ENCODE data around the gene ZNRD2.
A peak's percentile ranks its signal among the peaks of the same experiment; 100 is the strongest.

The ZNRD2 gene

GRCh38 chr11:65565624-65566453, 4.4 kb upstream of the ZNRD2 start:
- Histone ChIP-seq H3K4me3 (ENCODE audit: low read length) (no peak overlapping the region), H3K9me3 (ENCODE audit: insufficient read depth, low read depth, low read length) (no peaks in the 10 kb centered on the region), H3K36me3 (ENCODE audit: insufficient read depth, low read length) (no peaks in the 10 kb centered on the region), H3K9ac (ENCODE audit: low read depth, low read length) (no peak overlapping the region), H3K4me1 (ENCODE audit: insufficient read depth, low read length) (peaks cover 13% of the 10 kb centered on the region), H3K27ac (ENCODE audit: low read depth, low read length) (no peak overlapping the region), H3K27me3 (ENCODE audit: insufficient read depth, low read length) (no peaks in the 10 kb centered on the region)
- 95% methylated on average over 7 of the region's 7 CpGs for WGBS

GRCh38 chr11:65569164-65569972, 909 bp upstream of the ZNRD2 start:
- 22% methylated on average over 28 of the region's 28 CpGs for WGBS
- peak overlapping the region; percentile 90 for H3K4me3 ChIP-seq (ENCODE audit: low read length)
- H3K27me3 ChIP-seq (ENCODE audit: insufficient read depth, low read length) = peaks cover 5% of the 10 kb centered on the region
- H3K4me1 ChIP-seq (ENCODE audit: insufficient read depth, low read length) = peaks cover 17% of the 10 kb centered on the region; the same call in 1 of the 2 replicates
- H3K9me3 ChIP-seq (ENCODE audit: insufficient read depth, low read depth, low read length) = no peaks in the 10 kb centered on the region
- H3K27ac ChIP-seq (ENCODE audit: low read depth, low read length) = peak overlapping the region; percentile 77
- H3K36me3 ChIP-seq (ENCODE audit: insufficient read depth, low read length) = no peaks in the 10 kb centered on the region
- peak overlapping the region; percentile 70 for H3K9ac ChIP-seq (ENCODE audit: low read depth, low read length)

GRCh38 chr11:65571420-65571819, 1.1 kb downstream of the ZNRD2 start:
- H3K36me3 ChIP-seq (ENCODE audit: insufficient read depth, low read length) = no peaks in the 10 kb centered on the region
- H3K9me3 ChIP-seq (ENCODE audit: insufficient read depth, low read depth, low read length) = no peaks in the 10 kb centered on the region
- H3K27ac ChIP-seq (ENCODE audit: low read depth, low read length) = no peak overlapping the region
- H3K9ac ChIP-seq (ENCODE audit: low read depth, low read length) = no peak overlapping the region
- H3K27me3 ChIP-seq (ENCODE audit: insufficient read depth, low read length) = peaks cover 24% of the 10 kb centered on the region
- WGBS = 89% methylated on average over 9 of the region's 9 CpGs
- peaks cover 28% of the 10 kb centered on the region; the same call in 1 of the 2 replicates for H3K4me1 ChIP-seq (ENCODE audit: insufficient read depth, low read length)
- H3K4me3 ChIP-seq (ENCODE audit: low read length) = peak overlapping the region; percentile 90

GRCh38 chr11:65571940-65572339, 1.7 kb downstream of the ZNRD2 start:
- H3K27ac ChIP-seq (ENCODE audit: low read depth, low read length) = no peak overlapping the region
- 8% methylated on average over 11 of the region's 11 CpGs for WGBS
- no peak overlapping the region for H3K9ac ChIP-seq (ENCODE audit: low read depth, low read length)
- H3K4me1 ChIP-seq (ENCODE audit: insufficient read depth, low read length) = peaks cover 28% of the 10 kb centered on the region; the same call in 1 of the 2 replicates
- peak overlapping the region; percentile 62 for H3K4me3 ChIP-seq (ENCODE audit: low read length)
- no peaks in the 10 kb centered on the region for H3K9me3 ChIP-seq (ENCODE audit: insufficient read depth, low read depth, low read length)
- no peaks in the 10 kb centered on the region for H3K36me3 ChIP-seq (ENCODE audit: insufficient read depth, low read length)
- H3K27me3 ChIP-seq (ENCODE audit: insufficient read depth, low read length) = peaks cover 30% of the 10 kb centered on the region

GRCh38 chr11:65572356-65573051, 2.2 kb downstream of the ZNRD2 start, which contains the start of gene FAM89B:
FAM89B (plus strand) TSS chr11:65572538; CDS start chr11:65572670, 132 bp downstream.
- H3K27me3 ChIP-seq (ENCODE audit: insufficient read depth, low read length) = peaks cover 35% of the 10 kb centered on the region
- peak within 1 kb of the TSS; percentile 62 for H3K4me3 ChIP-seq (ENCODE audit: low read length)
- WGBS = under 1% methylated on average over 86 of the region's 86 CpGs
- no peak within 1 kb of the TSS for H3K27ac ChIP-seq (ENCODE audit: low read depth, low read length)
- H3K36me3 ChIP-seq (ENCODE audit: insufficient read depth, low read length) = no peaks in the 10 kb centered on the region
- peak within 1 kb of the TSS; percentile 77 for H3K9ac ChIP-seq (ENCODE audit: low read depth, low read length)
- peaks cover 28% of the 10 kb centered on the region; the same call in 1 of the 2 replicates for H3K4me1 ChIP-seq (ENCODE audit: insufficient read depth, low read length)
- no peaks in the 10 kb centered on the region for H3K9me3 ChIP-seq (ENCODE audit: insufficient read depth, low read depth, low read length)

GRCh38 chr11:65573391-65574079, 3.3 kb downstream of the ZNRD2 start:
- H3K9ac ChIP-seq (ENCODE audit: low read depth, low read length) = no peak overlapping the region
- peaks cover 45% of the 10 kb centered on the region for H3K27me3 ChIP-seq (ENCODE audit: insufficient read depth, low read length)
- no peaks in the 10 kb centered on the region for H3K9me3 ChIP-seq (ENCODE audit: insufficient read depth, low read depth, low read length)
- 84% methylated on average over 22 of the region's 22 CpGs for WGBS
- no peak overlapping the region; the same call in 1 of the 2 replicates for H3K27ac ChIP-seq (ENCODE audit: low read depth, low read length)
- peak overlapping the region; percentile 62; the same call in 1 of the 2 replicates for H3K4me3 ChIP-seq (ENCODE audit: low read length)
- no peaks in the 10 kb centered on the region for H3K36me3 ChIP-seq (ENCODE audit: insufficient read depth, low read length)
- H3K4me1 ChIP-seq (ENCODE audit: insufficient read depth, low read length) = peaks cover 28% of the 10 kb centered on the region; the same call in 1 of the 2 replicates

GRCh38 chr11:65574109-65574810, 4.0 kb downstream of the ZNRD2 start:
- 2% methylated on average over 63 of the region's 67 CpGs for WGBS
- Histone ChIP-seq H3K36me3 (ENCODE audit: insufficient read depth, low read length) (no peaks in the 10 kb centered on the region), H3K27ac (ENCODE audit: low read depth, low read length) (no peak overlapping the region; the same call in 1 of the 2 replicates)

GRCh38 chr11:65574811-65575567, 4.7 kb downstream of the ZNRD2 start:
- Histone ChIP-seq H3K9me3 (ENCODE audit: insufficient read depth, low read depth, low read length) (no peaks in the 10 kb centered on the region), H3K9ac (ENCODE audit: low read depth, low read length) (no peak overlapping the region), H3K27ac (ENCODE audit: low read depth, low read length) (no peak overlapping the region), H3K4me3 (ENCODE audit: low read length) (peak overlapping the region; percentile 51), H3K36me3 (ENCODE audit: insufficient read depth, low read length) (no peaks in the 10 kb centered on the region), H3K4me1 (ENCODE audit: insufficient read depth, low read length) (peaks cover 20% of the 10 kb centered on the region; the same call in 1 of the 2 replicates), H3K27me3 (ENCODE audit: insufficient read depth, low read length) (peaks cover 49% of the 10 kb centered on the region)
- WGBS = 7% methylated on average over 28 of the region's 28 CpGs

More at GRCh38 chr11:65574109-65574810, 4.0 kb downstream of the ZNRD2 start:
- Histone ChIP-seq H3K27me3 (ENCODE audit: insufficient read depth, low read length) (peaks cover 49% of the 10 kb centered on the region), H3K4me3 (ENCODE audit: low read length) (peak overlapping the region; percentile 62), H3K9ac (ENCODE audit: low read depth, low read length) (no peak overlapping the region; the same call in 1 of the 2 replicates), H3K4me1 (ENCODE audit: insufficient read depth, low read length) (peaks cover 22% of the 10 kb centered on the region; the same call in 1 of the 2 replicates), H3K9me3 (ENCODE audit: insufficient read depth, low read depth, low read length) (no peaks in the 10 kb centered on the region)

- 2% methylated on average over 69 of the region's 69 CpGs for WGBS
- peak within 1 kb of the TSS; percentile 51 for H3K4me3 ChIP-seq (ENCODE audit: low read length)
- H3K9me3 ChIP-seq (ENCODE audit: insufficient read depth, low read depth, low read length) = no peaks in the 10 kb centered on the region
- no peak within 1 kb of the TSS for H3K9ac ChIP-seq (ENCODE audit: low read depth, low read length)
- H3K27me3 ChIP-seq (ENCODE audit: insufficient read depth, low read length) = peaks cover 49% of the 10 kb centered on the region
- H3K4me1 ChIP-seq (ENCODE audit: insufficient read depth, low read length) = peaks cover 20% of the 10 kb centered on the region; the same call in 1 of the 2 replicates
- H3K27ac ChIP-seq (ENCODE audit: low read depth, low read length) = no peak within 1 kb of the TSS
- H3K36me3 ChIP-seq (ENCODE audit: insufficient read depth, low read length) = no peaks in the 10 kb centered on the region
Observed at GRCh38 chr11:65575568-65576231, 5.4 kb downstream of the ZNRD2 start, which contains the start of gene EHBP1L1. EHBP1L1 (plus strand) TSS chr11:65576053; CDS start chr11:65576303, 250 bp downstream.

Measured in HUES64 (cell line).